ENCODE data around the gene WWC2.
A peak's percentile ranks its signal among the peaks of the same experiment; 100 is the strongest.
"Not testable (repeated sequence)": the region's sequence is repeated elsewhere in the genome, so short reads cannot be mapped to it uniquely, and the experiment has no call there.

The WWC2 gene

GRCh38 chr4:183100298-183100599 is 1.2 kb downstream of the WWC2 start:
- peak overlapping the region; percentile 76 for H3K9ac ChIP-seq (ENCODE audit: low read length in 2 of 2)
- no peaks in the 10 kb centered on the region for H3K27me3 ChIP-seq (ENCODE audit: control insufficient read depth in 1 of 2, insufficient read depth in 2 of 2, low read length in 2 of 2)
- H3K4me3 ChIP-seq (ENCODE audit: low read length in 2 of 2) = peak overlapping the region; percentile 68 to 88
- H3K9me3 ChIP-seq (ENCODE audit: control insufficient read depth in 2 of 2, low read length in 2 of 2) = no peaks in the 10 kb centered on the region
- peaks cover 13% of the 10 kb centered on the region for H3K4me1 ChIP-seq (ENCODE audit: control insufficient read depth, insufficient read depth, low read length)
- H3K36me3 ChIP-seq (ENCODE audit: control insufficient read depth in 2 of 2, insufficient read depth in 2 of 2, low read length in 2 of 2) = no peaks in the 10 kb centered on the region
- H3K27ac ChIP-seq (ENCODE audit: low read length) = no peak overlapping the region

DNA sequence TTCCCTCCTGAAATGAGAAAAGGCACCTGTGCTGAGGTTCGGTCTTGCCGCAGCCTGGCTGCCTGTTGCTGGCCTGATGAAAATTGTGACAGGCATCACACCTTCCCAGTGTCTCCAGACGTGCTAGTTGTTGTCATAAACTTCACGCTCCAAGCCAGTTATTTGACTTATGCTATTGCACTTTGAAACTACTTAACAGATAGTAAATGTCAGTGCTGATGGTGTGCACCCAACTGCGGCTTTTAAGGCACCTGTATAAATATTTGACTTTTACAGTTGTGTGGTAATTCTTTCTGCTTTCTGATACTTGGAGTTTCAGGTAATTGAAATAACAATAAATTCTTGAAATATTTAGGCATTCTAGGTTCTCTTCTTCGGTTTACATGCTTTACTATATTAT is 1.8 kb downstream of the WWC2 start:
- H3K27ac ChIP-seq (ENCODE audit: low read length) = no peak overlapping the region
- peak overlapping the region in 1 of 2 donors; percentile 37 for H3K9ac ChIP-seq (ENCODE audit: low read length in 2 of 2)
- H3K9me3 ChIP-seq (ENCODE audit: control insufficient read depth in 2 of 2, low read length in 2 of 2) = no peaks in the 10 kb centered on the region
- no peaks in the 10 kb centered on the region for H3K27me3 ChIP-seq (ENCODE audit: control insufficient read depth in 1 of 2, insufficient read depth in 2 of 2, low read length in 2 of 2)
- no peaks in the 10 kb centered on the region for H3K36me3 ChIP-seq (ENCODE audit: control insufficient read depth in 2 of 2, insufficient read depth in 2 of 2, low read length in 2 of 2)
- H3K4me3 ChIP-seq (ENCODE audit: low read length in 2 of 2) = peak overlapping the region; percentile 23 to 88
- peaks cover 13% of the 10 kb centered on the region for H3K4me1 ChIP-seq (ENCODE audit: control insufficient read depth, insufficient read depth, low read length)

- Histone ChIP-seq H3K4me3 (ENCODE audit: low read length in 2 of 2) (no peak overlapping the region), H3K27me3 (ENCODE audit: control insufficient read depth in 1 of 2, insufficient read depth in 2 of 2, low read length in 2 of 2) (no peaks in the 10 kb centered on the region), H3K36me3 (ENCODE audit: control insufficient read depth in 2 of 2, insufficient read depth in 2 of 2, low read length in 2 of 2) (no peaks in the 10 kb centered on the region), H3K4me1 (ENCODE audit: control insufficient read depth, insufficient read depth, low read length) (peaks cover 13% of the 10 kb centered on the region), H3K9me3 (ENCODE audit: control insufficient read depth in 2 of 2, low read length in 2 of 2) (no peaks in the 10 kb centered on the region), H3K9ac (ENCODE audit: low read length in 2 of 2) (no peak overlapping the region), H3K27ac (ENCODE audit: low read length) (no peak overlapping the region)
These were observed 3.0 kb downstream of the WWC2 start for GRCh38 chr4:183101956-183102480.

DNA sequence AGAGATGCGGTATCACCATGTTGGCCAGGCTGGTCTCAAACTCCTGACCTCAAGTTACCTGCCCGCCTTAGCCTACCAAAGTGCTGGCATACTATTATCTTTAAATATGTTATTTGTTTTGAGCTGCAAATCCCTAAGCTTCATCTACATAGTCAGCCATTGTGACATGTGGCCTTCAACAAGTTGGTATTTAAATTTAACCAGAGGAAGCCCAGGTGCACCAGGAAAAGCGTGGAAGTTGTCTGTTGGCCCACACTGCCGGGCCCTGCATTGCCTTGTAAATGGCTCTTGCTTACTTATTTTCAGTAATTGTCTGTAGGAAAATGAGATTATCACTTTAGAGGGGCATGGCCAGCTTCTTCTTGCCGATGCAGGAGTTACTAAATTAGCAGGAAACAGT is 6.0 kb downstream of the WWC2 start:
- no peaks in the 10 kb centered on the region for H3K27me3 ChIP-seq (ENCODE audit: control insufficient read depth in 1 of 2, insufficient read depth in 2 of 2, low read length in 2 of 2)
- H3K36me3 ChIP-seq (ENCODE audit: control insufficient read depth in 2 of 2, insufficient read depth in 2 of 2, low read length in 2 of 2) = no peaks in the 10 kb centered on the region
- H3K9ac ChIP-seq (ENCODE audit: low read length in 2 of 2) = no peak overlapping the region
- H3K27ac ChIP-seq (ENCODE audit: low read length) = no peak overlapping the region
- H3K9me3 ChIP-seq (ENCODE audit: control insufficient read depth in 2 of 2, low read length in 2 of 2) = no peaks in the 10 kb centered on the region
- peaks cover 6% of the 10 kb centered on the region for H3K4me1 ChIP-seq (ENCODE audit: control insufficient read depth, insufficient read depth, low read length)
- no peak overlapping the region for H3K4me3 ChIP-seq (ENCODE audit: low read length in 2 of 2)

DNA sequence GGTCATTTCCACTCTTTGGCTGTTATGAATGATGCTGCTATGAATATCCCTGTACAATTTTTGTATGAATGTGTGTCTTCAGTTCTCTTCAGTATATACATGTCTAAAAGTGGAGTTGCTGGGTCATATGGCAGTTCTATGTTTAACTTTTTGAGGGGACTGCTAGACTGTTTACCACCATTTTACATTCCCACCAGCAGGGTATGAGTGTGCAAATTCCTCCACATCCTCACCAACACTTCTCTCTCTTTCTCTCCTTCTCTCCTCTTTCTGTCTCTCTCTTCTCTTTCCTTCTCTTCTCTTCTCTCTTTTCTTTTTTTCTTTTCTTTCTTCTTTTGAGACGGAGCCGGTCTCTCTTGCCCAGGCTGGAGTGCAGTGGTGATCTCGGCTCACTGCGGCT is 7.8 kb downstream of the WWC2 start:
- no peaks in the 10 kb centered on the region for H3K27me3 ChIP-seq (ENCODE audit: control insufficient read depth in 1 of 2, insufficient read depth in 2 of 2, low read length in 2 of 2)
- no peak overlapping the region for H3K27ac ChIP-seq (ENCODE audit: low read length)
- H3K4me3 ChIP-seq (ENCODE audit: low read length in 2 of 2) = no peak overlapping the region
- no peaks in the 10 kb centered on the region for H3K9me3 ChIP-seq (ENCODE audit: control insufficient read depth in 2 of 2, low read length in 2 of 2)
- no peak overlapping the region for H3K9ac ChIP-seq (ENCODE audit: low read length in 2 of 2)
- no peaks in the 10 kb centered on the region for H3K4me1 ChIP-seq (ENCODE audit: control insufficient read depth, insufficient read depth, low read length)
- no peaks in the 10 kb centered on the region for H3K36me3 ChIP-seq (ENCODE audit: control insufficient read depth in 2 of 2, insufficient read depth in 2 of 2, low read length in 2 of 2)

DNA sequence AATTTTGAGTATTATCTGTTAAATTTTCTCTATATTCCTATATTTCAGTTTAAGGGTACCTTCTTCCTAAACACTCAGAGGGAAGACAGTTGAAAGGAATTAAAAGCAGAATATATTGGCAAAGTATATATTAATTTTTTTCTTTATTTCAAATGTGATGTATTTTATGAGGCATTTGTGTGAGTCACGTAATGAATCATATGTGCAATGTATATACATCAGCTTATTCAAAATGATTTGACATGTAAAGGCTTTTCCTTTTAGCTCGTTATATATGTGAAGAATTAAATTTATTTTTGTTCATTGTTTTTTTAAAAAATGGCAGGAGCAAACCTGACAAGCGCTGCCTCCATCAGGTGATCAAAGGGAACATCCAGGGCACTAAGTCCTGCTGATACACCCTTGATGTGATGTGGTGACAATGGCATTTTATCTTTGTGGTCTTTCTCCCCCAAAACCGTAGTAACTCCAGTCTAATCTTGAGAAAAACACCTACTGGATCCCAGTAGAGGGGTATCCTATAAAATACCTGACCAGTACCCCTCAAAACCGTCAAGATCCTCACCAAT is 8.9 kb downstream of the WWC2 start:
- no peak overlapping the region for H3K27ac ChIP-seq (ENCODE audit: low read length)
- no peaks in the 10 kb centered on the region for H3K27me3 ChIP-seq (ENCODE audit: control insufficient read depth in 1 of 2, insufficient read depth in 2 of 2, low read length in 2 of 2)
- no peaks in the 10 kb centered on the region for H3K9me3 ChIP-seq (ENCODE audit: control insufficient read depth in 2 of 2, low read length in 2 of 2)
- no peak overlapping the region for H3K4me3 ChIP-seq (ENCODE audit: low read length in 2 of 2)
- H3K4me1 ChIP-seq (ENCODE audit: control insufficient read depth, insufficient read depth, low read length) = no peaks in the 10 kb centered on the region
- H3K9ac ChIP-seq (ENCODE audit: low read length in 2 of 2) = no peak overlapping the region
- H3K36me3 ChIP-seq (ENCODE audit: control insufficient read depth in 2 of 2, insufficient read depth in 2 of 2, low read length in 2 of 2) = no peaks in the 10 kb centered on the region

- Histone ChIP-seq H3K27ac (ENCODE audit: low read length) (no peak overlapping the region), H3K27me3 (ENCODE audit: control insufficient read depth in 1 of 2, insufficient read depth in 2 of 2, low read length in 2 of 2) (no peaks in the 10 kb centered on the region), H3K4me3 (ENCODE audit: low read length in 2 of 2) (no peak overlapping the region), H3K4me1 (ENCODE audit: control insufficient read depth, insufficient read depth, low read length) (no peaks in the 10 kb centered on the region), H3K9me3 (ENCODE audit: control insufficient read depth in 2 of 2, low read length in 2 of 2) (no peaks in the 10 kb centered on the region), H3K36me3 (ENCODE audit: control insufficient read depth in 2 of 2, insufficient read depth in 2 of 2, low read length in 2 of 2) (no peaks in the 10 kb centered on the region), H3K9ac (ENCODE audit: low read length in 2 of 2) (no peak overlapping the region)
These were observed 11.2 kb downstream of the WWC2 start for GRCh38 chr4:183110244-183110643.

DNA sequence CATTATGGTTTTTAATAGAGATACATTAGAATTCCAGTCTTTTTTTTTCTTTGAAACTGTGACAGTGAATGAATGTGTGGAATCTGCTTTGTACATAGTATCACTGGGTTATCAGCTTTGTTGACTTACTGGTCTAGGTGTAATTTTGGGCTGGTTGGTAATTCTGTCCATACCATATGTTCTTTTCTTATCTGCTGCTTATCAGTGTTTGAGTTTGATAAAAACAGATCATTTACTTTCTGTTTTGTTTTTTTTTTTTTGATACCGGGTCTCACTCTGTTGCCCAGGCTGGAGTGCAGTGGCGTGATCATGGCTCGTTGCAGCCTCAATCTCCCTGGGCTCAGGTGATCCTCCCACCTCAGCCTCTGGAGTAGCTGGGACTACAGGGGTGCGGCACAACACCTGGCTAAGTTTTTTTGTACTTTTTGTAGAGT is 12.4 kb downstream of the WWC2 start:
- H3K4me3 ChIP-seq (ENCODE audit: low read length in 2 of 2) = no peak overlapping the region
- H3K27me3 ChIP-seq (ENCODE audit: control insufficient read depth in 1 of 2, insufficient read depth in 2 of 2, low read length in 2 of 2) = no peaks in the 10 kb centered on the region
- no peaks in the 10 kb centered on the region for H3K9me3 ChIP-seq (ENCODE audit: control insufficient read depth in 2 of 2, low read length in 2 of 2)
- no peak overlapping the region for H3K27ac ChIP-seq (ENCODE audit: low read length)
- H3K36me3 ChIP-seq (ENCODE audit: control insufficient read depth in 2 of 2, insufficient read depth in 2 of 2, low read length in 2 of 2) = no peaks in the 10 kb centered on the region
- no peaks in the 10 kb centered on the region for H3K4me1 ChIP-seq (ENCODE audit: control insufficient read depth, insufficient read depth, low read length)
- H3K9ac ChIP-seq (ENCODE audit: low read length in 2 of 2) = no peak overlapping the region

- Histone ChIP-seq H3K4me1 (ENCODE audit: control insufficient read depth, insufficient read depth, low read length) (peaks cover 2% of the 10 kb centered on the region), H3K9me3 (ENCODE audit: control insufficient read depth in 2 of 2, low read length in 2 of 2) (no peaks in the 10 kb centered on the region), H3K27me3 (ENCODE audit: control insufficient read depth in 1 of 2, insufficient read depth in 2 of 2, low read length in 2 of 2) (no peaks in the 10 kb centered on the region), H3K36me3 (ENCODE audit: control insufficient read depth in 2 of 2, insufficient read depth in 2 of 2, low read length in 2 of 2) (no peaks in the 10 kb centered on the region), H3K4me3 (ENCODE audit: low read length in 2 of 2) (no peak overlapping the region), H3K27ac (ENCODE audit: low read length) (no peak overlapping the region), H3K9ac (ENCODE audit: low read length in 2 of 2) (no peak overlapping the region)
These were observed 19.1 kb downstream of the WWC2 start for GRCh38 chr4:183118141-183118540.

- no peak overlapping the region for H3K27ac ChIP-seq (ENCODE audit: low read length)
- peaks cover 2% of the 10 kb centered on the region for H3K4me1 ChIP-seq (ENCODE audit: control insufficient read depth, insufficient read depth, low read length)
- H3K9ac ChIP-seq (ENCODE audit: low read length in 2 of 2) = no peak overlapping the region
- no peaks in the 10 kb centered on the region for H3K36me3 ChIP-seq (ENCODE audit: control insufficient read depth in 2 of 2, insufficient read depth in 2 of 2, low read length in 2 of 2)
- no peaks in the 10 kb centered on the region for H3K27me3 ChIP-seq (ENCODE audit: control insufficient read depth in 1 of 2, insufficient read depth in 2 of 2, low read length in 2 of 2)
- no peak overlapping the region for H3K4me3 ChIP-seq (ENCODE audit: low read length in 2 of 2)
- no peaks in the 10 kb centered on the region for H3K9me3 ChIP-seq (ENCODE audit: control insufficient read depth in 2 of 2, low read length in 2 of 2)
These were observed 19.5 kb downstream of the WWC2 start for GRCh38 chr4:183118585-183118984.

DNA sequence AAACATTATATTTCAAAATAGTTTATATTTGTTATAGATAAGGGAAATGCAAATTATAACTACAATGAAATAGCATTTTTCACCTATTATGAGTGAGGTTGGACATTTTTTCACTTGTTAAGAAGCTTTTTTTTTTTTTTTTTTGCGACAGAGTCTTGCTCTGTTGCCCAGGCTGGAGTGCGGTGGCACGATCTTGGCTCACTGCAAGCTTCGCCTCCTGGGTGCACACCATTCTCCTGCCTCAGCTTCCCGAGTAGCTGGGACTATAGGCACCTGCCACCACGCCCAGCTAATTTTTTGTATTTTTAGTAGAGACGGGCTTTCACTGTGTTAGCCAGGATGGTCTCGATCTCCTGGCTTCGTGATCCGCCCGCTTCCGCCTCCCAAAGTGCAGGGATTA is 22.6 kb downstream of the WWC2 start:
- H3K9ac ChIP-seq (ENCODE audit: low read length in 2 of 2); H3K27me3 ChIP-seq (ENCODE audit: control insufficient read depth in 1 of 2, insufficient read depth in 2 of 2, low read length in 2 of 2); H3K4me3 ChIP-seq (ENCODE audit: low read length in 2 of 2); H3K36me3 ChIP-seq (ENCODE audit: control insufficient read depth in 2 of 2, insufficient read depth in 2 of 2, low read length in 2 of 2); H3K9me3 ChIP-seq (ENCODE audit: control insufficient read depth in 2 of 2, low read length in 2 of 2); H3K27ac ChIP-seq (ENCODE audit: low read length): not testable (repeated sequence)
- H3K4me1 ChIP-seq (ENCODE audit: control insufficient read depth, insufficient read depth, low read length) = peaks cover 13% of the 10 kb centered on the region

All from stomach smooth muscle (tissue), 2 donors.